ENCODE results near the gene KIF12. TPM values are rescaled to one million over a fixed set of nuclear protein-coding genes. Genes with fewer than 3 reads are reported as not detected.

Gene KIF12
- total RNA-seq, 1 donor from 2014 or later, result 0.64 TPM

Other genes with a start within 250 kb of the KIF12 start
- gene ZNF618, start 223.0 kb downstream of the KIF12 start, total RNA-seq, result 35.1 and 36.8 TPM in 2 replicates
- not detected in 2 replicates for gene AMBP, start 21.0 kb downstream of the KIF12 start, total RNA-seq
- 44.4 and 44.8 TPM in 2 replicates for gene COL27A1, start 56.2 kb upstream of the KIF12 start, total RNA-seq
- not detected in 2 replicates for gene ORM1, start 223.8 kb upstream of the KIF12 start, total RNA-seq
- not detected in 2 replicates for gene ORM2, start 230.6 kb upstream of the KIF12 start, total RNA-seq

Measured in osteocyte (in vitro differentiated cells).